Measurements from ENCODE around the gene KSR1.

DNA sequence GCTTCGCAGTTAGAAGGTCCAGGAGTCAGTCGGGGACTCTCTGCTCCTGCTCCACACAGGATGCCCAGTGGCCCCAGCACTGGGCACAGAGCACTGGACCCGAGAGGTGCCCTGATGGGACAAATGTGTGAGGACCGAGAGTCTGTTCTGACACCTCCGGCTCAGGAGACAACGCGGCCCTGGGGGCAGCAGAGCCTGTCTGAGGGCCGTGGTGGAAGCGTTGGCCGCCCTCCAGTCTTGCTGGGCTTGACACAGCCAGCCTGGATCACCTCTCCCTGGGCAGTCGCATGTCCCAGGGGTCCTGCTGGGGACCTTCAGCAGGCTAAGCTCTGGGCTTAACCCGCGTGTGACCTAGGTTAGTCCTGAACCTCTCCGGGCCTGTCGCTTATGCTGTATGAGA is 197.9 kb downstream of the KSR1 start:
- no peak for TF ChIP-seq CTCF (IDR thresholded peaks at IDR 0.05)
- TF ChIP-seq POLR2A (IDR thresholded peaks at IDR 0.05) = no peak
- no peak for TF ChIP-seq POLR2AphosphoS5 (IDR thresholded peaks at IDR 0.05; ENCODE audit: insufficient read depth in 1 of 2, low read depth in 1 of 2)

All from vagina (tissue), 2 donors.